Mesenchymal stem cell (in vitro differentiated cells and primary cell): ENCODE data around the gene SLC15A2.
A peak's percentile ranks its signal among the peaks of the same experiment; 100 is the strongest.

Source experiments
- DNase-seq: peaks from one replicate; pipeline ENCODE4 v3.0.0-alpha.2; 2013
- H2AFZ ChIP-seq: one replicate; pipeline ENCODE4 v1.6.1; 2013; ENCODE audit warnings: low read depth, mild to moderate bottlenecking, control low read depth, inconsistent platforms, low read length, moderate library complexity
- H2AK5ac ChIP-seq: 2 replicates; pipeline ENCODE4 v1.6.1; 2013; ENCODE audit warnings: low read length, moderate library complexity, mild to moderate bottlenecking, inconsistent platforms; ENCODE audit not compliant: severe bottlenecking
- H2BK120ac ChIP-seq: one replicate; pipeline ENCODE4 v1.6.1; 2013; ENCODE audit warnings: low read depth, mild to moderate bottlenecking, inconsistent platforms, low read length, moderate library complexity
- H2BK12ac ChIP-seq, 2 experiments: one replicate each; pipeline ENCODE4 v1.6.1; 2013; ENCODE audit warnings: inconsistent platforms in 2 of 2, low read length in 2 of 2, mild to moderate bottlenecking in 2 of 2, moderate library complexity in 2 of 2, control low read depth in 1 of 2
- H2BK15ac ChIP-seq: one replicate; pipeline ENCODE4 v1.6.1; 2013; ENCODE audit warnings: mild to moderate bottlenecking, low read depth, inconsistent platforms; ENCODE audit not compliant: poor library complexity, severe bottlenecking
- H2BK5ac ChIP-seq: 2 replicates; pipeline ENCODE4 v1.6.1; 2013; ENCODE audit warnings: low read depth, mild to moderate bottlenecking, low read length, control low read depth, inconsistent platforms; ENCODE audit not compliant: poor library complexity, severe bottlenecking
- H3K14ac ChIP-seq, 2 experiments: one replicate each; pipeline ENCODE4 v1.6.1; 2013; ENCODE audit warnings: inconsistent platforms in 2 of 2, low read length in 2 of 2, control low read depth in 1 of 2, mild to moderate bottlenecking in 1 of 2, moderate library complexity in 1 of 2
- H3K18ac ChIP-seq, 2 experiments: one replicate each; pipeline ENCODE4 v1.6.1; 2013; ENCODE audit warnings: inconsistent platforms in 2 of 2, low read length in 2 of 2, control low read depth in 1 of 2, low read depth in 1 of 2, mild to moderate bottlenecking in 1 of 2
- H3K23ac ChIP-seq, 2 experiments: one replicate each; pipeline ENCODE4 v1.6.1; 2013; ENCODE audit warnings: inconsistent platforms in 2 of 2, low read length in 2 of 2, mild to moderate bottlenecking in 2 of 2, moderate library complexity in 2 of 2, control low read depth in 1 of 2
- H3K27ac ChIP-seq: 2 replicates; pipeline ENCODE4 v1.5.1; 2013; ENCODE audit warnings: mild to moderate bottlenecking, moderate library complexity, low read length, control low read depth, inconsistent platforms; ENCODE audit not compliant: poor library complexity, severe bottlenecking
- H3K27me3 ChIP-seq, 2 experiments: 2 replicates each; pipeline versions ENCODE4 v1.6.1 to v1.7.0; 2013; ENCODE audit warnings: low read length in 2 of 2, mild to moderate bottlenecking in 2 of 2, moderate library complexity in 2 of 2, control low read depth in 1 of 2, inconsistent platforms in 1 of 2; ENCODE audit not compliant: control insufficient read depth in 1 of 2, insufficient read depth in 1 of 2
- H3K36me3 ChIP-seq, 2 experiments: 2 replicates each; pipeline versions ENCODE4 v1.6.1 to v1.7.0; 2013; ENCODE audit warnings: low read length in 2 of 2, control low read depth in 1 of 2, inconsistent platforms in 1 of 2, low read depth in 1 of 2, mild to moderate bottlenecking in 1 of 2; ENCODE audit not compliant: insufficient read depth in 2 of 2, control insufficient read depth in 1 of 2
- H3K4ac ChIP-seq, 2 experiments: one replicate each; pipeline ENCODE4 v1.6.1; 2013; ENCODE audit warnings: inconsistent platforms in 2 of 2, low read length in 2 of 2, mild to moderate bottlenecking in 2 of 2, moderate library complexity in 2 of 2, control low read depth in 1 of 2, low read depth in 1 of 2
- H3K4me1 ChIP-seq: 2 replicates; pipeline ENCODE4 v1.6.1; 2013; ENCODE audit warnings: low read depth, low read length, control low read depth; ENCODE audit not compliant: control insufficient read depth, insufficient read depth
- H3K4me2 ChIP-seq: 2 replicates; pipeline ENCODE4 v1.6.1; 2013; ENCODE audit warnings: low read length, mild to moderate bottlenecking, inconsistent platforms; ENCODE audit not compliant: poor library complexity, severe bottlenecking
- H3K4me3 ChIP-seq, 2 experiments: 2 replicates each; pipeline versions ENCODE4 v1.5.1 to v1.7.0; 2013; ENCODE audit warnings: low read length in 2 of 2, mild to moderate bottlenecking in 2 of 2, control low read depth in 1 of 2, low read depth in 1 of 2; ENCODE audit not compliant: insufficient read depth in 1 of 2
- H3K79me1 ChIP-seq: replicated peaks from 2 replicates; pipeline ENCODE4 v1.6.1; 2013; ENCODE audit warnings: mild to moderate bottlenecking, control low read depth, low read length, inconsistent platforms; ENCODE audit not compliant: poor library complexity, severe bottlenecking
- H3K9ac ChIP-seq: 2 replicates; pipeline ENCODE4 v1.7.0; 2013; ENCODE audit warnings: mild to moderate bottlenecking, low read length, moderate library complexity
- H3K9me3 ChIP-seq: 2 replicates; pipeline ENCODE4 v1.7.0; 2013; ENCODE audit warnings: mild to moderate bottlenecking, low read length; ENCODE audit not compliant: control insufficient read depth
- H4K8ac ChIP-seq: one replicate; pipeline ENCODE4 v1.6.1; 2013; ENCODE audit warnings: inconsistent platforms, mild to moderate bottlenecking, low read length, moderate library complexity
- H4K91ac ChIP-seq: one replicate; pipeline ENCODE4 v1.6.1; 2013; ENCODE audit warnings: mild to moderate bottlenecking, low read length, inconsistent platforms
- WGBS: methylation state at CpG from one replicate; pipeline ENCODE4 v1.1.7; 2013; ENCODE audit warnings: mixed read lengths; 5-methylcytosine and 5-hydroxymethylcytosine counted together

The SLC15A2 gene

GRCh38 chr3:121870717-121871116, 23.5 kb upstream of the SLC15A2 start:
- H3K79me1 ChIP-seq, result no peaks in the 10 kb centered on the region
- H3K27me3 ChIP-seq, result no peaks in the 10 kb centered on the region
- H3K4ac ChIP-seq, result no peak overlapping the region
- H2BK15ac ChIP-seq, result no peak overlapping the region
- H4K8ac ChIP-seq, result no peak overlapping the region
- no peak overlapping the region for H3K14ac ChIP-seq
- no peaks in the 10 kb centered on the region for H3K36me3 ChIP-seq
- no peak overlapping the region for H3K4me3 ChIP-seq
- no peak overlapping the region for H2BK120ac ChIP-seq
- H3K4me1 ChIP-seq, result no peaks in the 10 kb centered on the region
- H2BK12ac ChIP-seq, result no peak overlapping the region
- no peak overlapping the region for H2AK5ac ChIP-seq
- DNase-seq, result no peak
- no peak overlapping the region for H4K91ac ChIP-seq
- H2BK5ac ChIP-seq, result no peak overlapping the region
- H3K18ac ChIP-seq, result no peak overlapping the region
- H2AFZ ChIP-seq, result no peak overlapping the region
- H3K23ac ChIP-seq, result no peak overlapping the region
- no peak overlapping the region for H3K4me2 ChIP-seq
- no peak overlapping the region for H3K27ac ChIP-seq
- no peak overlapping the region for H3K9ac ChIP-seq
- no peaks in the 10 kb centered on the region for H3K9me3 ChIP-seq

GRCh38 chr3:121871430-121871829, 22.8 kb upstream of the SLC15A2 start:
- Histone ChIP-seq H2BK5ac (no peak overlapping the region), H2AFZ (no peak overlapping the region), H3K18ac (no peak overlapping the region), H2BK12ac (no peak overlapping the region), H2BK120ac (no peak overlapping the region), H3K4me3 (no peak overlapping the region), H4K91ac (no peak overlapping the region), H3K14ac (no peak overlapping the region), H4K8ac (no peak overlapping the region), H3K27me3 (no peaks in the 10 kb centered on the region), H2BK15ac (no peak overlapping the region), H3K27ac (no peak overlapping the region), H3K79me1 (no peaks in the 10 kb centered on the region), H3K36me3 (no peaks in the 10 kb centered on the region), H3K4ac (no peak overlapping the region), H3K4me1 (no peaks in the 10 kb centered on the region), H3K9me3 (no peaks in the 10 kb centered on the region), H3K23ac (no peak overlapping the region), H2AK5ac (no peak overlapping the region), H3K9ac (no peak overlapping the region), H3K4me2 (no peak overlapping the region)
- no peak for DNase-seq
- 83% methylated on average over 1 of the region's 1 CpG for WGBS

GRCh38 chr3:121878411-121878810, 15.8 kb upstream of the SLC15A2 start:
- H2AFZ ChIP-seq, result no peak overlapping the region
- H3K23ac ChIP-seq, result no peak overlapping the region
- no peak overlapping the region for H2BK12ac ChIP-seq
- H2BK15ac ChIP-seq, result no peak overlapping the region
- H2BK5ac ChIP-seq, result no peak overlapping the region
- no peaks in the 10 kb centered on the region for H3K9me3 ChIP-seq
- no peak for DNase-seq
- H3K4me3 ChIP-seq, result no peak overlapping the region
- H2BK120ac ChIP-seq, result no peak overlapping the region
- H3K18ac ChIP-seq, result no peak overlapping the region
- no peaks in the 10 kb centered on the region for H3K27me3 ChIP-seq
- H3K36me3 ChIP-seq, result no peaks in the 10 kb centered on the region
- 78% methylated on average over 1 of the region's 1 CpG for WGBS
- no peaks in the 10 kb centered on the region for H3K4me1 ChIP-seq
- no peak overlapping the region for H3K14ac ChIP-seq
- no peak overlapping the region for H3K9ac ChIP-seq
- H3K4me2 ChIP-seq, result no peak overlapping the region
- H3K79me1 ChIP-seq, result no peaks in the 10 kb centered on the region
- no peak overlapping the region for H3K27ac ChIP-seq
- H2AK5ac ChIP-seq, result no peak overlapping the region
- no peak overlapping the region for H4K91ac ChIP-seq
- H3K4ac ChIP-seq, result no peak overlapping the region
- no peak overlapping the region for H4K8ac ChIP-seq

GRCh38 chr3:121883507-121883906, 10.7 kb upstream of the SLC15A2 start:
- Histone ChIP-seq H3K4me3 (no peak overlapping the region), H4K91ac (no peak overlapping the region), H3K4me2 (no peak overlapping the region), H3K27me3 (no peaks in the 10 kb centered on the region), H3K4me1 (no peaks in the 10 kb centered on the region), H3K18ac (no peak overlapping the region), H4K8ac (no peak overlapping the region), H3K79me1 (no peaks in the 10 kb centered on the region), H3K27ac (no peak overlapping the region), H3K23ac (no peak overlapping the region), H2BK12ac (no peak overlapping the region), H3K4ac (no peak overlapping the region), H3K36me3 (no peaks in the 10 kb centered on the region), H3K14ac (no peak overlapping the region), H2BK120ac (no peak overlapping the region), H2BK15ac (no peak overlapping the region), H2AFZ (no peak overlapping the region), H2BK5ac (no peak overlapping the region), H2AK5ac (no peak overlapping the region), H3K9me3 (no peaks in the 10 kb centered on the region), H3K9ac (no peak overlapping the region)
- 20% methylated on average over 1 of the region's 1 CpG for WGBS
- DNase-seq, result peak; percentile 10
